DOHH2 (cell line): ENCODE data around the gene HHAT.
A peak's percentile ranks its signal among the peaks of the same experiment; 100 is the strongest.
"Not testable (repeated sequence)": the region's sequence is repeated elsewhere in the genome, so short reads cannot be mapped to it uniquely, and the experiment has no call there.

Experiments used
- H3F3A ChIP-seq: fragments of 200-600 bp; sonication (generic), shearing (Covaris generic); 2 replicates; pipeline ENCODE4 v1.6.0; 2016; ENCODE audit warnings: antibody characterized with exemption, mild to moderate bottlenecking; ENCODE audit not compliant: control insufficient read depth, insufficient read depth
- H3K27ac ChIP-seq: fragments of 200-600 bp; sonication (generic); 2 replicates; pipeline ENCODE4 v1.5.1; 2014; ENCODE audit warnings: low read depth, mild to moderate bottlenecking, low read length, moderate library complexity
- H3K27me3 ChIP-seq: fragments of 200-600 bp; sonication (generic); 2 replicates; pipeline ENCODE4 v1.6.1; 2014; ENCODE audit warnings: mild to moderate bottlenecking, low read length, mixed read lengths; ENCODE audit not compliant: control insufficient read depth
- H3K36me3 ChIP-seq: fragments of 200-600 bp; sonication (generic); 2 replicates; pipeline ENCODE4 v1.6.1; 2014; ENCODE audit warnings: mild to moderate bottlenecking, low read length, moderate library complexity, mixed read lengths; ENCODE audit not compliant: control insufficient read depth
- H3K4me1 ChIP-seq: fragments of 200-600 bp; sonication (generic); 2 replicates; pipeline ENCODE4 v1.6.1; 2014; ENCODE audit warnings: mild to moderate bottlenecking, low read length, mixed read lengths; ENCODE audit not compliant: control insufficient read depth
- H3K4me2 ChIP-seq: fragments of 200-600 bp; sonication (generic); 2 replicates; pipeline ENCODE4 v1.6.0; 2014; ENCODE audit warnings: mild to moderate bottlenecking, low read length, moderate library complexity
- H3K4me3 ChIP-seq: fragments of 200-600 bp; sonication (generic); 2 replicates; pipeline ENCODE4 v1.5.1; 2014; ENCODE audit warnings: mild to moderate bottlenecking, low read length, mixed read lengths
- H3K79me2 ChIP-seq: fragments of 200-600 bp; sonication (generic); 2 replicates; pipeline ENCODE4 v1.6.1; 2014; ENCODE audit warnings: mild to moderate bottlenecking, low read length, mixed read lengths; ENCODE audit not compliant: control insufficient read depth
- H3K9me2 ChIP-seq: fragments of 200-600 bp; sonication (generic); replicated peaks from 2 replicates; pipeline ENCODE4 v1.6.1; 2014; ENCODE audit warnings: mild to moderate bottlenecking, low read length, mixed read lengths; ENCODE audit not compliant: control insufficient read depth
- H3K9me3 ChIP-seq: fragments of 200-600 bp; sonication (generic); 2 replicates; pipeline ENCODE4 v1.6.1; 2014; ENCODE audit warnings: antibody characterized with exemption, low read length, mixed read lengths; ENCODE audit not compliant: control insufficient read depth, insufficient read depth
- H4K20me1 ChIP-seq: fragments of 200-600 bp; sonication (generic); 2 replicates; pipeline ENCODE4 v1.6.0; 2014; ENCODE audit warnings: low read depth, mild to moderate bottlenecking, antibody characterized with exemption, low read length, moderate library complexity; ENCODE audit not compliant: control insufficient read depth, insufficient read depth
- EZH2phosphoT487 ChIP-seq: fragments of 200-600 bp; sonication (generic); IDR thresholded peaks from 2 replicates; pipeline ENCODE4 v1.6.1; 2017; ENCODE audit warnings: borderline replicate concordance, mild to moderate bottlenecking, antibody characterized with exemption, low read length, moderate library complexity, mixed read lengths
- TF ChIP-seq, protein P1 (sequence below): fragments of 200-600 bp; sonication (generic); IDR thresholded peaks from one replicate; pipeline ENCODE4 v1.5.1; 2014; ENCODE audit warnings: antibody characterized with exemption, mild to moderate bottlenecking, low read depth, low read length; ENCODE audit not compliant: poor library complexity, severe bottlenecking

The HHAT gene

DNA sequence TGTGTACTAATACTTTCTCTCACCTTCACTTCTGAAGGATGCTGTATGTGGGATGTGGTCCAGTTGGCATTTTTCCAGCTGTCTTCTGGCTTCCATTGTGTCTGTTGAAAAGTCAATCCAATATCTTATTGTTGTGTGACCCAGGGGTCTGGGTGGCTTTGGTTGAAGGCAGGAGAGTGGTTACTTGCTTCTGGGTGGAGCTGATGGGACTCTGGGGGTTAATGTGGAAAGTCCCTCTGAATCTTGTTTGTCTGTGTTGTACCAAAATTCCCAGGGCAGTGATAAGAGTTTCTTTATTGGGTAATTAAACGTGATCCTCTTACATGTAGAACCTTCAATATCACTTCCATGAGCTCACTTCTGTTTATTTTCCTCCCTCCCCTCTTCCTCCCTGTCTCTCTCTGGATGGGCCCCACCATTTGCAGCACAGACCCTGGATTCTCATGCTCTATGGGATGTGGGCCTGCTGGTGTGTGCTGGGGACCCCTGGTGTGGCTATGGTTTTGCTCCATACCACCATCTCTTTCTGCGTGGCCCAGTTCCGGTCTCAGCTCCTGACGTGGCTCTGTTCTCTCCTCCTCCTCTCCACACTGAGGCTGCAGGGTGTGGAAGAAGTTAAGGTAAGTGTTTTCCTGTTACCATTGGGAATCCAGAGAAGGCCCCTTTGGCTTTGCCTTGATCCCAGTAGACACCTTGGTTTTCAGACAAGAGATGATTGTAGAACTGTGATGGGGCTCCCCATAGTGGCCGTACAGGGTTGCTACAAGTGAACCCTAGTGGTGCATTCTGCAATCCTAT is 71.5 kb downstream of the HHAT start:
- TF ChIP-seq EZH2phosphoT487 = no peak
- TF ChIP-seq, protein P1, sequence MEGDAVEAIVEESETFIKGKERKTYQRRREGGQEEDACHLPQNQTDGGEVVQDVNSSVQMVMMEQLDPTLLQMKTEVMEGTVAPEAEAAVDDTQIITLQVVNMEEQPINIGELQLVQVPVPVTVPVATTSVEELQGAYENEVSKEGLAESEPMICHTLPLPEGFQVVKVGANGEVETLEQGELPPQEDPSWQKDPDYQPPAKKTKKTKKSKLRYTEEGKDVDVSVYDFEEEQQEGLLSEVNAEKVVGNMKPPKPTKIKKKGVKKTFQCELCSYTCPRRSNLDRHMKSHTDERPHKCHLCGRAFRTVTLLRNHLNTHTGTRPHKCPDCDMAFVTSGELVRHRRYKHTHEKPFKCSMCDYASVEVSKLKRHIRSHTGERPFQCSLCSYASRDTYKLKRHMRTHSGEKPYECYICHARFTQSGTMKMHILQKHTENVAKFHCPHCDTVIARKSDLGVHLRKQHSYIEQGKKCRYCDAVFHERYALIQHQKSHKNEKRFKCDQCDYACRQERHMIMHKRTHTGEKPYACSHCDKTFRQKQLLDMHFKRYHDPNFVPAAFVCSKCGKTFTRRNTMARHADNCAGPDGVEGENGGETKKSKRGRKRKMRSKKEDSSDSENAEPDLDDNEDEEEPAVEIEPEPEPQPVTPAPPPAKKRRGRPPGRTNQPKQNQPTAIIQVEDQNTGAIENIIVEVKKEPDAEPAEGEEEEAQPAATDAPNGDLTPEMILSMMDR = peak; percentile 79
- H3K79me2 ChIP-seq = no peaks in the 10 kb centered on the region
- H3K27me3 ChIP-seq = no peaks in the 10 kb centered on the region
- H3K9me3 ChIP-seq = no peaks in the 10 kb centered on the region
- no peaks in the 10 kb centered on the region for H3F3A ChIP-seq
- H3K27ac ChIP-seq = no peak overlapping the region
- no peaks in the 10 kb centered on the region for H4K20me1 ChIP-seq
- no peak overlapping the region for H3K4me3 ChIP-seq
- H3K4me2 ChIP-seq = no peak overlapping the region
- no peaks in the 10 kb centered on the region for H3K9me2 ChIP-seq
- no peaks in the 10 kb centered on the region for H3K4me1 ChIP-seq
- H3K36me3 ChIP-seq = no peaks in the 10 kb centered on the region

DNA sequence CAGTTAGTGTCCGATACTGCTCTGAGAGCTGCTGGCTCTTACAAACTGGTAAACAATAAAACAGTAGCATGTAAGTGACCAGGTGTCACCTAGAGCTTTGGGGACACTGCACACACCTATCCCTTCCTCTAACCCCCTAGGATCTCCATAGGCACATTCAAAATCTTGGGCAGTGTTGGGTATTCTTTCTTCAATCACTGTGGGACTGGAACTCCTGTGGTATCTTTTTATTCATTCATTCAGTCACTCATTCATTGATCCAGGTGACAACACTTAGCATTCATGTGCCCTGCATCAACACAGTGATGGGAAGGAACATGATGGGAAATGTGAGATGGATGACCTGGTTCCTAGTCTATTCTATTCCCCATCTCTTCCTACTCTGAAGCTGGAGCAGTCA is 73.9 kb downstream of the HHAT start:
- Histone ChIP-seq H4K20me1 (no peaks in the 10 kb centered on the region), H3K27me3 (peaks cover 5% of the 10 kb centered on the region), H3K4me3 (no peak overlapping the region), H3K36me3 (no peaks in the 10 kb centered on the region), H3K9me2 (no peaks in the 10 kb centered on the region), H3K27ac (no peak overlapping the region), H3K4me1 (no peaks in the 10 kb centered on the region), H3F3A (no peaks in the 10 kb centered on the region), H3K9me3 (no peaks in the 10 kb centered on the region), H3K79me2 (no peaks in the 10 kb centered on the region), H3K4me2 (no peak overlapping the region)
- no peak for TF ChIP-seq EZH2phosphoT487
- TF ChIP-seq, protein P1 = no peak

DNA sequence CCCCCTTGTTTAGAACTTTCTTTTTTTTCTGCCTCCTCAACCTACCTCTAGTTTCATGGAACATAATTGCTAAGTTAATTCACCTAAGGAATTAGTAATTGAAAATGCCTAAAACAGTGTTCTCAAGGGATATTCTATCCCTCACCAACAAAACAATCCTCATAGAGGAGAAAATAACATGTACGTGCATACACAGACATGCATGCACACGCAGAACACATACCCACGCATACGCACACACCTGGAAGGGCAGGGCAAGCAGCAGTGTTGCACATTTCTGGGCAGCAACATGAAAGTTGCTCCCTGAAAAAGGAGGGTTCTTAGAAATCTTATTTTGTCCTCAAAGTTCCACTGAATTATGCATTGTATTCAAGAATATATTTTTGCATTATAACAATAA is 76.6 kb downstream of the HHAT start:
- H3K4me1 ChIP-seq = no peaks in the 10 kb centered on the region
- no peaks in the 10 kb centered on the region for H3K9me3 ChIP-seq
- no peaks in the 10 kb centered on the region for H3K36me3 ChIP-seq

DNA sequence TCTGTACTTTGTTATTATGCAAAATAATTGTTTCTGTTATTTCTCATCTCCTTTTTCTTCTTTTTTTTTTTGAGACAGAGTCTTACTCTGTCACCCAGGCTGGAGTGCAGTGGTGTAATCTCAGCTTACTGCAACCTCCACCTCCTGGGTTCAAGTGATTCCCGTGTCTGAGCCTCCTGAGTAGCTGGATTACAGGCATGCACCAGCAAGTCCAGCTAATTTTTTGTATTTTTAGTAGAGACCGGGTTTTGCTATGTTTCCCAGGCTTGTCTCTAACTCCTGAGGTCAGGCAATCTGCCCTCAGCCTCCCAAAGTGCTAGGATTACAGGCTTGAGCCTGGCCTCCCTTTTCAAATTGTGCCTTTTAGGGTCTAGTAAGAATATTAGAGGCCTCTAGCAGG is 77.6 kb downstream of the HHAT start:
- not testable (repeated sequence) for H3K9me2 ChIP-seq, H3K27ac ChIP-seq, H3K4me1 ChIP-seq, H3K9me3 ChIP-seq, H3K79me2 ChIP-seq, H3F3A ChIP-seq, H3K27me3 ChIP-seq, H3K4me3 ChIP-seq, H4K20me1 ChIP-seq, H3K4me2 ChIP-seq, H3K36me3 ChIP-seq

More for the DNA sequence above, 76.6 kb downstream of the HHAT start:
- Histone ChIP-seq H3K79me2 (no peaks in the 10 kb centered on the region), H3K27ac (no peak overlapping the region), H3K4me2 (no peak overlapping the region), H3F3A (no peaks in the 10 kb centered on the region), H3K4me3 (no peak overlapping the region), H3K27me3 (peaks cover 5% of the 10 kb centered on the region), H3K9me2 (no peaks in the 10 kb centered on the region), H4K20me1 (no peaks in the 10 kb centered on the region)
- TF ChIP-seq EZH2phosphoT487 = no peak
- TF ChIP-seq, protein P1 = no peak
